ENCODE results near the gene ARPP19.
A peak's percentile ranks its signal among the peaks of the same experiment; 100 is the strongest.

The ARPP19 gene

GRCh38 chr15:52529940-52530339 lies 38.9 kb downstream of the ARPP19 start (continued):
- no peak for TF ChIP-seq TOX (CRISPR knock-in tag; IDR thresholded peaks at IDR 0.05; ENCODE audit: borderline replicate concordance)
- TF ChIP-seq GLIS3 (CRISPR knock-in tag; IDR thresholded peaks at IDR 0.05) = no peak
- no peak for TF ChIP-seq SNAI2 (CRISPR knock-in tag; IDR thresholded peaks at IDR 0.05)
- TF ChIP-seq OSR1 (CRISPR knock-in tag; IDR thresholded peaks at IDR 0.05) = no peak
- no peak for TF ChIP-seq CSRNP3 (CRISPR knock-in tag; IDR thresholded peaks at IDR 0.05)
- TF ChIP-seq, protein P1, sequence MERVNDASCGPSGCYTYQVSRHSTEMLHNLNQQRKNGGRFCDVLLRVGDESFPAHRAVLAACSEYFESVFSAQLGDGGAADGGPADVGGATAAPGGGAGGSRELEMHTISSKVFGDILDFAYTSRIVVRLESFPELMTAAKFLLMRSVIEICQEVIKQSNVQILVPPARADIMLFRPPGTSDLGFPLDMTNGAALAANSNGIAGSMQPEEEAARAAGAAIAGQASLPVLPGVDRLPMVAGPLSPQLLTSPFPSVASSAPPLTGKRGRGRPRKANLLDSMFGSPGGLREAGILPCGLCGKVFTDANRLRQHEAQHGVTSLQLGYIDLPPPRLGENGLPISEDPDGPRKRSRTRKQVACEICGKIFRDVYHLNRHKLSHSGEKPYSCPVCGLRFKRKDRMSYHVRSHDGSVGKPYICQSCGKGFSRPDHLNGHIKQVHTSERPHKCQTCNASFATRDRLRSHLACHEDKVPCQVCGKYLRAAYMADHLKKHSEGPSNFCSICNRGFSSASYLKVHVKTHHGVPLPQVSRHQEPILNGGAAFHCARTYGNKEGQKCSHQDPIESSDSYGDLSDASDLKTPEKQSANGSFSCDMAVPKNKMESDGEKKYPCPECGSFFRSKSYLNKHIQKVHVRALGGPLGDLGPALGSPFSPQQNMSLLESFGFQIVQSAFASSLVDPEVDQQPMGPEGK (CRISPR knock-in tag; IDR thresholded peaks at IDR 0.05; ENCODE audit: borderline replicate concordance) = no peak
- TF ChIP-seq TCF4 (CRISPR knock-in tag; IDR thresholded peaks at IDR 0.05; ENCODE audit: borderline replicate concordance) = no peak

GRCh38 chr15:52529341-52529924 lies 39.4 kb downstream of the ARPP19 start:
- ATAC-seq = peak; percentile 66
- TF ChIP-seq ZNF8 (CRISPR knock-in tag; IDR thresholded peaks at IDR 0.05) = no peak
- TF ChIP-seq TOX (CRISPR knock-in tag; IDR thresholded peaks at IDR 0.05; ENCODE audit: borderline replicate concordance) = no peak
- no peak for TF ChIP-seq CSDC2 (CRISPR knock-in tag; IDR thresholded peaks at IDR 0.05)
- no peak for TF ChIP-seq CSRNP3 (CRISPR knock-in tag; IDR thresholded peaks at IDR 0.05)
- TF ChIP-seq ZNF565 (CRISPR knock-in tag; conservative IDR thresholded peaks at IDR 0.05; ENCODE audit: low read depth) = no peak
- no peak for TF ChIP-seq RARB (CRISPR knock-in tag; IDR thresholded peaks at IDR 0.05)
- TF ChIP-seq BACH2 (CRISPR knock-in tag; IDR thresholded peaks at IDR 0.05; ENCODE audit: borderline replicate concordance) = no peak
- TF ChIP-seq SNAI2 (CRISPR knock-in tag; IDR thresholded peaks at IDR 0.05) = no peak
- no peak for TF ChIP-seq OSR1 (CRISPR knock-in tag; IDR thresholded peaks at IDR 0.05)
- no peak for TF ChIP-seq ESRRG (CRISPR knock-in tag; IDR thresholded peaks at IDR 0.05)
- TF ChIP-seq ZC3H10 (CRISPR knock-in tag; IDR thresholded peaks at IDR 0.05) = no peak

DNA sequence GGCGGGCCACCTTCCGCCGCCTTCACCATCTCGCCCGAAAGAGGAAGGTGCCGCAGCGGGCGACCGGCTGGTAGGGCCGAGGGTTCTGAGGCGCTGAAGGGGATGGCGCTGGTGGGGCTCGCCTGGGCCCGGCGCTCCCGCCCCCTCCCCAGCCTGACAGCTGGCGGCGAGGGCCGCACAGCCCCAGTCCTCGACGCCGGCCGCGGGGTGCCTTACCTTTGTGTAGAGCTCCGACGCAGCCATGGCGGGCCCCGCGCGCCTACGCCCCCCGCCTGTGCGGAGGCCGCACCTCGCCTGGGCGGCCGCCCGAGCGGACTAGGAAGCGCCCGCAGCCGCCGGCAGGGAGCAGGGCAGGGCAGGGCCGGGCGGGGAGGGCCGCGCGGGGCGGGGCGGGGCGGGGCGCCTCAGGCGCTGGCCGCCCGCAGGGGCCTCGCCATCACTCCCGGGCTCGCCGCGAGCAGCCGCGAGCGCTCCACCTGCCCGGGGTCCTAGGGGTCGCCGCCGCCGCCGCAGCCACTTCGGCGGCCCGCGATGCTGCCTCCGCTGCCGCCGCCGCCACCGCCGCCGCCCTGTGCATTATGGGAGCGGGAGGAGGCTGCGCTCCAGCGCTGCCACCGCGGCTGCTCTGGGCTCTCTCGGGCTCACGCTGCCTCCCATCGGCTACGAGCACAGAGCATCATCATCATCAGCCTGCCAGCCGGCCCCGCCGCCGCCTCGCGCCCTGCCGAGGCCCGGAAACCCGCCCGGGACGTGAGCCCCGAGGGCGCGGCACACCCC lies 40.1 kb downstream of the ARPP19 start, which contains the start of gene MYO5A:
TSS of gene MYO5A (minus strand) at position 317 of the 777 bp plus-strand sequence. CDS start at position 243, 74 bp downstream.
- TF ChIP-seq ESRRG (CRISPR knock-in tag; IDR thresholded peaks at IDR 0.05) (no peak), ISL1 (CRISPR knock-in tag; IDR thresholded peaks at IDR 0.05) (no peak), ZFP3 (CRISPR knock-in tag; IDR thresholded peaks at IDR 0.05) (no peak), SNAI2 (CRISPR knock-in tag; IDR thresholded peaks at IDR 0.05) (no peak), RARB (CRISPR knock-in tag; IDR thresholded peaks at IDR 0.05) (no peak), ZC3H10 (CRISPR knock-in tag; IDR thresholded peaks at IDR 0.05) (no peak), OSR1 (CRISPR knock-in tag; IDR thresholded peaks at IDR 0.05) (no peak), TOX (CRISPR knock-in tag; IDR thresholded peaks at IDR 0.05; ENCODE audit: borderline replicate concordance) (no peak), CSRNP3 (CRISPR knock-in tag; IDR thresholded peaks at IDR 0.05) (no peak), PPARA (CRISPR knock-in tag; IDR thresholded peaks at IDR 0.05; ENCODE audit: borderline replicate concordance) (no peak), ZFP30 (CRISPR knock-in tag; IDR thresholded peaks at IDR 0.05) (no peak), ZNF70 (CRISPR knock-in tag; IDR thresholded peaks at IDR 0.05) (no peak), TSHZ2 (CRISPR knock-in tag; IDR thresholded peaks at IDR 0.05) (no peak), GLIS3 (CRISPR knock-in tag; IDR thresholded peaks at IDR 0.05) (no peak), TCF4 (CRISPR knock-in tag; IDR thresholded peaks at IDR 0.05; ENCODE audit: borderline replicate concordance) (no peak), ARNTL (CRISPR knock-in tag; IDR thresholded peaks at IDR 0.05; ENCODE audit: borderline replicate concordance, low read depth) (no peak), BACH2 (CRISPR knock-in tag; IDR thresholded peaks at IDR 0.05; ENCODE audit: borderline replicate concordance) (no peak)
- TF ChIP-seq, protein P2, sequence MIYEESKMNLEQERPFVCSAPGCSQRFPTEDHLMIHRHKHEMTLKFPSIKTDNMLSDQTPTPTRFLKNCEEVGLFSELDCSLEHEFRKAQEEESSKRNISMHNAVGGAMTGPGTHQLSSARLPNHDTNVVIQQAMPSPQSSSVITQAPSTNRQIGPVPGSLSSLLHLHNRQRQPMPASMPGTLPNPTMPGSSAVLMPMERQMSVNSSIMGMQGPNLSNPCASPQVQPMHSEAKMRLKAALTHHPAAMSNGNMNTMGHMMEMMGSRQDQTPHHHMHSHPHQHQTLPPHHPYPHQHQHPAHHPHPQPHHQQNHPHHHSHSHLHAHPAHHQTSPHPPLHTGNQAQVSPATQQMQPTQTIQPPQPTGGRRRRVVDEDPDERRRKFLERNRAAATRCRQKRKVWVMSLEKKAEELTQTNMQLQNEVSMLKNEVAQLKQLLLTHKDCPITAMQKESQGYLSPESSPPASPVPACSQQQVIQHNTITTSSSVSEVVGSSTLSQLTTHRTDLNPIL (CRISPR knock-in tag; IDR thresholded peaks at IDR 0.05; ENCODE audit: low read depth) = no peak
- TF ChIP-seq, protein P3, sequence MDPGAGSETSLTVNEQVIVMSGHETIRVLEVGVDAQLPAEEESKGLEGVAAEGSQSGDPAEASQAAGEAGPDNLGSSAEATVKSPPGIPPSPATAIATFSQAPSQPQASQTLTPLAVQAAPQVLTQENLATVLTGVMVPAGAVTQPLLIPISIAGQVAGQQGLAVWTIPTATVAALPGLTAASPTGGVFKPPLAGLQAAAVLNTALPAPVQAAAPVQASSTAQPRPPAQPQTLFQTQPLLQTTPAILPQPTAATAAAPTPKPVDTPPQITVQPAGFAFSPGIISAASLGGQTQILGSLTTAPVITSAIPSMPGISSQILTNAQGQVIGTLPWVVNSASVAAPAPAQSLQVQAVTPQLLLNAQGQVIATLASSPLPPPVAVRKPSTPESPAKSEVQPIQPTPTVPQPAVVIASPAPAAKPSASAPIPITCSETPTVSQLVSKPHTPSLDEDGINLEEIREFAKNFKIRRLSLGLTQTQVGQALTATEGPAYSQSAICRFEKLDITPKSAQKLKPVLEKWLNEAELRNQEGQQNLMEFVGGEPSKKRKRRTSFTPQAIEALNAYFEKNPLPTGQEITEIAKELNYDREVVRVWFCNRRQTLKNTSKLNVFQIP (CRISPR knock-in tag; IDR thresholded peaks at IDR 0.05; ENCODE audit: borderline replicate concordance, low read depth) = no peak
- peak; percentile 92 for ATAC-seq
